Measurements from ENCODE around the gene SIK3.

- TF ChIP-seq CTCF (IDR thresholded peaks at IDR 0.05; ENCODE audit: extremely low read depth in 1 of 2, insufficient read depth in 1 of 2, low read depth in 1 of 2, low read length in 2 of 2) (no peak), POLR2AphosphoS5 (IDR thresholded peaks at IDR 0.05; ENCODE audit: insufficient read depth, low read depth, low read length) (no peak), MAX (IDR thresholded peaks at IDR 0.05; ENCODE audit: insufficient read depth, insufficient read length) (no peak), EZH2 (IDR thresholded peaks at IDR 0.05; ENCODE audit: borderline replicate concordance, low read depth, low read length, severe bottlenecking) (no peak), POLR2A (IDR thresholded peaks at IDR 0.05; ENCODE audit: low read depth, low read length) (no peak), MYC (IDR thresholded peaks at IDR 0.05; ENCODE audit: low read depth, low read length) (no peak), GATA2 (IDR thresholded peaks at IDR 0.05; ENCODE audit: insufficient read depth, insufficient read length, low read depth, low read length) (no peak), FOS (IDR thresholded peaks at IDR 0.05; ENCODE audit: borderline replicate concordance, insufficient read depth, low read length) (no peak)
Observed at GRCh38 chr11:116851626-116852025, 246.6 kb downstream of the SIK3 start.

Measured in endothelial cell of umbilical vein (primary cell).